ENCODE results near the gene DCX. TPM values are rescaled to one million over a fixed set of nuclear protein-coding genes. Genes with fewer than 3 reads are reported as not detected.

The DCX gene
- total RNA-seq, 4 donors from 2014 or later, result not detected

DNA sequence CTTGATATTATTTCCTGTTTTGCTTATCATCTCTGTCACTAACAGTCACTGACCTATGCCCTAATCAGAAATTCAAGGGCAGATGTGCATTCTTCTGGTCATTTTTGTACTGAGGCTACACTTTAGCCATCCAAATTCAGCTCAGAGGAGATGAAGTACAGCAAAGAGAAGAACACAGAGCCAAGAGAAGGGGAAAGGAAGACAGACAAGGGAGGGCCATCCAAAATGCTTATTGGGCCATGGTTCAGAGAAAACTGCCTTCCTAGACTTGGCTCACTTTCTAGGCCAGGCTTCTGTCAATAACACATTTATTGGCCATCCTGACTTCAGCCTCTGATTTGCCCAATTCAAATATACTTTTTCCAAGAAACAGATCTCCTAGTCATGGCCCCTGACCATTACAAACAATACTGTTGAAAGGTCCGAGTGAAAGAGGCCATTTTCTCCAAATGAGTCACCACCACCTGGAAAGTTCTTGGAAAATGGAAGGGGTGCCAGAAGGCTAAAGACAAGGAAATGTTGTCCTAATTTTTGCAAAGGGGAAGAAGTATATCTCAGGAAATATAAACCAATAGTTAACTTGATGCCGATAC is 56.4 kb downstream of the DCX start:
- TF ChIP-seq, protein P1, sequence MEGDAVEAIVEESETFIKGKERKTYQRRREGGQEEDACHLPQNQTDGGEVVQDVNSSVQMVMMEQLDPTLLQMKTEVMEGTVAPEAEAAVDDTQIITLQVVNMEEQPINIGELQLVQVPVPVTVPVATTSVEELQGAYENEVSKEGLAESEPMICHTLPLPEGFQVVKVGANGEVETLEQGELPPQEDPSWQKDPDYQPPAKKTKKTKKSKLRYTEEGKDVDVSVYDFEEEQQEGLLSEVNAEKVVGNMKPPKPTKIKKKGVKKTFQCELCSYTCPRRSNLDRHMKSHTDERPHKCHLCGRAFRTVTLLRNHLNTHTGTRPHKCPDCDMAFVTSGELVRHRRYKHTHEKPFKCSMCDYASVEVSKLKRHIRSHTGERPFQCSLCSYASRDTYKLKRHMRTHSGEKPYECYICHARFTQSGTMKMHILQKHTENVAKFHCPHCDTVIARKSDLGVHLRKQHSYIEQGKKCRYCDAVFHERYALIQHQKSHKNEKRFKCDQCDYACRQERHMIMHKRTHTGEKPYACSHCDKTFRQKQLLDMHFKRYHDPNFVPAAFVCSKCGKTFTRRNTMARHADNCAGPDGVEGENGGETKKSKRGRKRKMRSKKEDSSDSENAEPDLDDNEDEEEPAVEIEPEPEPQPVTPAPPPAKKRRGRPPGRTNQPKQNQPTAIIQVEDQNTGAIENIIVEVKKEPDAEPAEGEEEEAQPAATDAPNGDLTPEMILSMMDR (IDR thresholded peaks at IDR 0.05; ENCODE audit: low read depth), result no peak

DNA sequence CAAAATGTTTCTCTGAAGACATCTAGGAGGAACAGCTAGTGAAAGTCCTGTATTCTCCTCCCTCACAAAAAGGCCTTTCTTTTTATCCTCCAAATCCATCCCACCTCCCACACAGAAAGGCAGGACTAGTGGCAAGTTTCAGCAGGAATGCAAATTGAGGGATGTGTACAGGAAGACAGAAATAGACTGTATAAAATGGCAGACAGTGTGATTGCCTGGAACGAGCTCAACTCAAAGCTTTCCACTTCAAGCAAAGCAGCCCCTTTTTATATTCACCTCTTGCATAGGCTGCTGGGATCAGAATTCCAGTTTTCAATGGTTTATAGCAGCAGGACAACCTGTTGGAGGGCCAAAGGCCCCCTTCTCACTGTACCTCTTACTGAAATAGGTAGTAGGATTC is 57.5 kb downstream of the DCX start:
- TF ChIP-seq, protein P1 (IDR thresholded peaks at IDR 0.05; ENCODE audit: low read depth), result no peak

DNA sequence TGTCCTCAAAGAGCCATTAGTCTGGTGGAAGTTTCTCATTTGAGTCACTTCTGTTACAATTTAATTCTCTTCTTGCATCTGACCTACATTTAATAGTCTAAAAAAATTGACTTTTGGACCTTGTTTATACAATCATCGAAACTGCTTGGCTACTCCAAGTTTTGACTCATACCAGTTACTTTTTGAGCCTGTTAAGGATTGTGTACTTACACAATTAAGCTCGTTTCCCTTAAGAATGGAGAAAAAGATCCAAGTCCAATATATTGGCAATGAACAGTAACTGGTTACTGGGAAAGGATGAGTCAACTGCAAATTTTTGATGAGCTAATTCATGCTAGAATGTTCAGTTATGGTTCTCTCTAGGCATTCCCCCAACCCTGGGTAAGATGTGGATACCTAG is 58.2 kb downstream of the DCX start:
- TF ChIP-seq, protein P1 (IDR thresholded peaks at IDR 0.05; ENCODE audit: low read depth), result no peak

DNA sequence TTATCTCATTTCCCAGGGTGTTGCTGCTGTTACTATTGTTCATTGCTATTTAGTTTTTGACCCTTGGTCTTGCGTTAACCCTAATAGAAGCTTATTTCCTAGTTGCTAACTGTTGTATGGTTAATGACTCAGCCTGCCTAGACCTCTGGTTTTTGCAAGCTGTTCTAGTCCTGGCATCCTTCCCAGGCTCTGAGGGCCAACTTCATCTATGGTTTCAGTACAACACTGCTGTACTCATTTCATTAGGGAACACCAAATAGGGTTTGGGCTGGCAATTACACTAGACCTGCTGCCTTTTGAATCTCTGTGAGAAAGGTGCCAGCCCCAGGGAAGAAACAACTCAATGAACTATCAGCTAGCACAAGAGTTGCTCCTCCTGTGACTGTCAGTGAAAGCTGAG is 59.6 kb downstream of the DCX start:
- TF ChIP-seq, protein P1 (IDR thresholded peaks at IDR 0.05; ENCODE audit: low read depth), result no peak

DNA sequence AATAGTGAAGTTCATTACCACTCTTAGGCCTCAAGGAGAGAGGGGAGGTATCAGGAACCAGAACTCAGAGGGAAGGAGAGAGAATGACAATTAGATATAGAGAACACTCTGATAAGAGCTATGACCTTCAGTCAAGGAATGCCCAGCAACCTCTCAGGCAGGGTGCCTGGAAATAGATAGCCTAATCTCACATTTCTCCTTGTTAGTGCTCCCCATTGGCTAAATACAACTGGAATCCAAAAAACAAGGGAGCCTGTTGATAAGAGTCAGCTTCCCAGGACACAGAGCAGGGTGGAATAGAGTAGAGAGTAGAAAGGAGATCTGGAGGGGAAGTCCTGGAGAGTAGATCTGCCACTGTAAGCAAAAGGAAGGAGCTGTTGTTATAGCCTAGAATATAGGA is 62.1 kb downstream of the DCX start:
- TF ChIP-seq, protein P1 (IDR thresholded peaks at IDR 0.05; ENCODE audit: low read depth), result no peak

DNA sequence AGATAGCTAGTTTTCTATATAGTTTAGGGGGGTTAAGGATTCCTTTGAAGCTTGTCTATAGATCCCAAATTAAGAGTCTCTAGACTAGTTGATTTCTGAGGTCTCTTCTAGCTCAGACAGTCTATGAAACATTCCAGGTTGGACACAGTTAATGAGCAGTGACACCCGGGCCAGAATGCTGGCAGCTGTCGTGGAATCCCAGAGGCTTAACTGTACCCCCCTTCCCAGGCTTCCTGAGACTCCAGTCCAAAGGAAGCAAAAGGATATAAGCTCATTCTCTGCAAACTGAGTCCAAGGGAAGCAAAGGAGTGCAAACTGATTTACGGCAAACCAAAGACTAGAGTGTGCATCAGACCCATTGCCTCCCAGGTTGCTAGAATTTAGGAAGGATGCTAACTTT is 62.9 kb downstream of the DCX start:
- TF ChIP-seq, protein P1 (IDR thresholded peaks at IDR 0.05; ENCODE audit: low read depth), result no peak

DNA sequence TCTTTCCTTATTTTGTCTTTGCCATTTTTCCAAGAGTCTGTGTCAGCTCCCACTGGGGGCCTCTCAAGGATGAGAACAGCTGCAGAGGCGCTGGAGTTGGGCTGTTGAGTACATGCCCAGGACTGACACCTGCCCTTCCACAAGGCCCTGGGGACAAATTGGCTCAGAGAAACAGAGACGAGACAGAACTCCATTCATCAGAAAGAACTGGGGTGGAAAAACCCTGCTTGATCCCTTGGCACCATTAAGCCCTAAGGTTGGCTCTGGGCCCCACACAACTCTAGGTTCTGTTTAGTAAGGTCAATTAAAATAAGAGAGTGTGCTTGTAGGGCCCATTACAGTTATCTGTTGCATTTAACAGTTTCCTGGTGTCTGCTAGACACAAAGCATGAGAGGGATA is 63.6 kb downstream of the DCX start:
- TF ChIP-seq, protein P1 (IDR thresholded peaks at IDR 0.05; ENCODE audit: low read depth), result no peak

Measured in subcutaneous adipose tissue (tissue), 4 donors.